COLO829 (cell line): ENCODE measurements around the gene MALRD1.

Experiments
- DNase-seq: peaks from one replicate; pipeline ENCODE4 v3.0.0; 2012; ENCODE audit warnings: low spot score

The MALRD1 gene

DNA sequence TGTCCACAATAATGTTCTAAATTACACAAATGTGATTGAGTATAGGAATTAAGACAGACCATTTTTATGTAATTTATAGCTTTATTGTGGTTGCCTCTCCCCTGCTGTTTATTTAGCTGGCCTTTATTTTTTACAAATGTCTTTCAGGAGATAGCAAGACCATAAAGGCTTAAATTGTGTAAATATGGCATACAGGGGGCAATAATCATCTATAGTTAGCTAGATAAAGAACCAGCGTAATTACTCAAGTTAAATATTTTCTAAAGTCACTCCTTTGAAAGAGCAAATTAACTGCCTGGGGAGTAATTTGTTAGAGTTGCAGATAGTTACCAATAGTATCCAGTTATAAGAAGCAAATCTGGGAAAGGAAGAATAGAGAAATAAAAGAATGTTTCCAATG lies at the start of gene MALRD1:
TSS of gene MALRD1 (plus strand) at position 313 of the 400 bp plus-strand sequence. CDS start 138 bp downstream, outside the sequence.
- DNase-seq, result no peak

- no peak for DNase-seq
Measured at GRCh38 chr10:19003341-19003740, 45.3 kb upstream of the MALRD1 start.

DNA sequence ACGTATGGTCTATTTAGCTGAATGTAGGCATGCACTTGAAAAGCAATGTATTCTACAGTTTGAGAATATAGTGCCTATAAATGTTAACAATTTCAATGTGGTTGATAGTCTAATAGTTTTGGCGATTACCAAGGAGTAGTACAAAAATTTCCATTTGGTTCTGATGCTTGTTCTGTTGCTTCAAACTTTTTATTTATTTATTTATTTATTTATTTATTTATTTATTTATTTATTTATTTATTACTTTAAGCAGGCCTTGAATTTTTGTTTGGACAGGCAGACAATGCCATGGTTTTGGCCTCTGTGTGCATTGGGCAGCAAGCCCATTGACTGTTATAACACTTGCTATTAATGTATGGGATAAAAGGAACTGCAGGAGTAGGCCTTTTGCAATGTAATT lies 36.5 kb upstream of the MALRD1 start:
- DNase-seq, result no peak

- DNase-seq, result no peak
Measured at GRCh38 chr10:19014034-19014433, 34.6 kb upstream of the MALRD1 start.

- no peak for DNase-seq
Measured at GRCh38 chr10:19014498-19014897, 34.1 kb upstream of the MALRD1 start.

DNA sequence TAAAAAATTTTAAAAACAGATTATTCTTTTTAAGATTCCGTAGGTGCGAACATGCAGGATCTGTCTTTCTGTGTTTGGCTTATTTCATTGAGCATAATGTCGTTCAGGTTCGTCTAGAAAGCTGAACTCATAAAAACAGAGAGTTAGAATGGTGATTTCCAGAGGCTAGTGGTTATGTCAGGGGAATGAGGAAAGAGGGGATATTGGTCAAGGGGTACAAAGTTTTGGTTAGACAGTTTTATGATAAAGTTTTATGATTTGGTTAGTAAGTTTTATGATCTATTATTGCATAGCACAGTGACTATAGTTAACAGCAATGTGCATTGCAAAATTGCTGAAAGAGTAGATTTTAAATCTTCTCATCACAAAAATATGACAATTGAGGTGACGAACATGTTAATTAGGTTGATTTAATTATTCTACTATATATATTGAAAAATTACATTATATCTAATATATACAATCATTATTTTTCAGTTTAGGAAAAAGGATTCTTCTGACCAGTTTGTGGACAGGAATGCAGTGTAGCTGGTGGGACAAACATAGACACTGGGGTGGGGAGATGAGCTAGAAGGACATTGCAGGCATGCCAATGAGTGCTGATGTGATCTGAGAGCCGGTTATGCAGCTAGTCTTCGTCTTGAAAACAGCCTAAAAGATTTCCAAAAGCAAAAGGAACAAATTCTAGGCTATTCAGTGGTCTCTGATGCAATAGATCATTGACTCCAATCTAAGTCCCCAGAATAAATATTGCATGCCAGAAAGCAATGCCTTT lies 31.3 kb upstream of the MALRD1 start:
- no peak for DNase-seq

DNA sequence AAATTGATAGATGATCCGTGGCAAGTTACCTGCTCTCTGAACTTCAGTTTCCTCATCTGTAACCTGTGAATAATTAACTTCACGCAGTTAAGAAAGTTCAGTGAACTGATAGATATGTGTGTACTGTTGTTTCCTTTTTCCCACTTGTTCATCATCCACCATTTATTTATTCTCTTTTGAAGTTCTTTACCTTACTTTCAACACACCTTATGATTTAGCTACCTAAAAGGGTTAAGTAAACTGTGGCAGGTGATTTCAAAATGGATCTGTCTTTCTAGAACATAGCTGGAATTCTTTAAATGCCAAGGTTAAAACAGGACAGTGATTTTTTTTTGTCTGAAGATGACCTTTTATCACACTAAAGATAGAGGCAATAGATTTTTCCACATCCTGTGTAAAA lies 27.4 kb upstream of the MALRD1 start:
- no peak for DNase-seq

- DNase-seq, result no peak
Measured at GRCh38 chr10:19024611-19025010, 24.0 kb upstream of the MALRD1 start.

DNA sequence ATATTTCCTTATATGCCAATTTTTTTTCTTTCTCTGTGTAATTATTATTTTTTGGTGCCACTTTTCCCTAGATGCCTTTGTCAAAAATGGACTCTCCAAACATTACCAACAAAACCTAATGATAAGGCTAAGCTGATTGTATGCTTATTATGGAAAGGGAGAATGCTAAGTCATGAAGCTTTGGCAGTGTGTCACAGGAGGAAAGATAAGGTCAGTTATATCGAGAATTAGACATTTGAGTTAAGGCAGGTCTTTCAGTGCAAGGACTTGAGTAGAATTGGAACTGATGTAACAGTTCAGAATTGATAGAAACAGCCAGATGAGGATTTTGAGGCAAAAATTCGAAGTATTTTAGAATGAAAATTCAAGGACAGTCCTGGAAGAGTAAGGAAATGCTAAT lies 16.8 kb upstream of the MALRD1 start:
- DNase-seq, result no peak

DNA sequence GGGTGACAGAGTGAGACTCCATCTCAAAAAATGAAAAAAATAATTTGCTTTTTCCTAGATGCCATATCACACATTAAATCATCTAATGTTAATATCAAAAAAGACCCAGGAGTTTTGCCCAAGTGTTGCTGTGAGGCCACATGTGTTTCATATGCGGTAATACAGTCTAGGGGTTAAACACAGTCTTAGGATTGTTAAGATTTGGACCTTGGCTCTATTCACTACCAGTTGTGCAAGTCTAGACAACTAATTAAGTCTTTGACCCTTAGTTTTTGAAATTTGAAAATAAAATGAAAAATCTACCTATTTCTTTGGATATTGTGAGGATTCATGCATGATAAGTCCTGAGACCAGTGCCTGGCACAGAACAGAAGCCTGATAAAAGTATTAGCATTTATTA lies 14.9 kb upstream of the MALRD1 start:
- DNase-seq, result no peak

DNA sequence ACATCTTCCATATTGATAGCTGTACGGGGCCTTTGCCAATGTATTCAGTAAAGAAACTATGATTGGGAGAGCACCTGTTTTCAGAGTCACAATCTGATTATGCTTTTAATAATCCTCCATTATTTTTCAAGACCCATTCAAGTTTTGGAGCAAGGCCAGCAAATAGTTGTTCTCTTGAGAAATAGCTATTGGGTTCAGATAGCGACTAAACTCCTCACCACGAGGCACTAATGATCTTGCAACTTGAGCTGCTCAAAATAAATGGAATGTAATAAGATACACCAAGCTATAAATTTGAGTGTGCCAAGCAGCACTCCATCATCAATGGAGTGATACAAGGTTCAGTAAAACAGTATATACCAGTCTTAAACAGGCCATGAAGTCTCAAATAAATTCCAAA lies 7.4 kb upstream of the MALRD1 start:
- no peak for DNase-seq

DNA sequence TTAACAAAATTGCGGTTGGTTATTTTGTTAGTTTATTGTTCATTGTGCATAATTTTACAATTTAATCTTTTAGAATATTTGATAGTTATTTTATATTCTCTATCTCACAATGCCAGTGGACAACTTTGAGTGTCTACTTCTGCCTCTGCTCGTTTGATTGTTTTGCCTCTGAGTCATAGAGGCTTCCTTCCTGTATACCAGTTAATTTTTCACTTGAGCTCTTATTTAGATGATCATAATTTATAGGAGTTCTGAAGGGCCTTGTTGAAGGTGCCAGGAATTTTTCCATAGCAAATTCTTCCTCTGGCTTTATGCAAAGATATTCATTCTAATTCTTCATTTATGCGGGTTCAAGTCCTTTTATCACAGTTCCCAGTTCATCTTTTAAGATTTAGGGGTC lies 5.2 kb upstream of the MALRD1 start:
- DNase-seq, result no peak

DNA sequence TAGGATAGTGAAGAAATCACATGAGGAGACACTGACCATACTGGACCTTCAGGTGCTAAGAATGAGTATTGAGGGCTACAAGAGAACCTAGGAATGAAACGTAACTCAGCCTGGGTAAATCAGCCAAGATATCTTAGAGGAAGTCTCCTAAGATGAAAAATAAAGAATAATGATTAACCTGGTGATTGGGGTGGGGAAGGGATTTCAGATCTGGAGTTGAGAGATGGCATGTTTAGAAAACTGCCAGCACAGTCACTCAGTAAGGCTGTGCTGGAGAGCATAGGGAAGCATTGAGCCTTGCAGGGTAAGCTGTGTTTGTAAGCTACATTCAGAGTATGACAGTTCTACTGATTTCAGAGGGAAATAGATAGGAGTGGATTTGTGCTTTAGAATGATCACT lies 1.9 kb upstream of the MALRD1 start:
- no peak for DNase-seq

DNA sequence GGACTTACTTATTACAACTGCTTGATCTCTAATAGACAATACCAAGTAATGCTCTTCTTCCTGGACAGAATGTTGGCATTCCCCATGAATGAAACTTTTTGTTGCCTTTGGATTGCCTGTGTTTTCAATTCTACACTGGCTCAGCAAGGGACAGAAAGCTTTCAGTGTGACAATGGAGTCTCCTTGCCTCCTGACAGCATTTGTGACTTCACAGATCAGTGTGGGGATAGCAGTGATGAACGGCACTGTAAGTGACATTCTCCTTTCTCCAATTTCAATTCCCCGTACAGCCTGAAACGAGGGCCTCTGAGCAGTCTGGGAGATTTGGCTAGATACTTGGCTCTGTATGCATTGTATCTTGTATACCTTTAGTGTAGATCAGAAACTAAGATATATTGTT lies 290 bp downstream of the MALRD1 start:
- DNase-seq, result no peak

GRCh38 chr10:19049567-19049966 lies 966 bp downstream of the MALRD1 start:
- no peak for DNase-seq

- DNase-seq, result no peak
Measured at GRCh38 chr10:19054289-19054835, 5.8 kb downstream of the MALRD1 start.

DNA sequence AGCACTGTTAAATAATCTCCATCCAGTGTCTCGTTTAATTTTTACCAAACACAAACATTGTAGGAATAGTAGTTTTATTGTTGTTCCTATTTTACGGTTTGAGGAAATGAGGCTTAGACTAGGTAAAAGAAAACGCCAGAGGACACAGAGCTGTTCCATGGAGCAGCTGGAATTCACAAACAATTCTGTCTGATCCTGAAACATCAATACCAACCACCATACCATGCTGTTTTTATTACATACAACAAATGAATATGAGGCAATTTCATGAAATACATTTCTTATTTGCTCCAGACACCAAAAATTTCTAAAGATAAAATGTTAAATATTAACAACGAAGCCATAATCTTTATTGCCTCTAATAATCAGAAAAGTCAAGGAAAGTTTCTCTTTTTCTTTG lies 9.4 kb downstream of the MALRD1 start:
- no peak for DNase-seq

GRCh38 chr10:19063986-19064385 lies 15.4 kb downstream of the MALRD1 start:
- DNase-seq, result no peak

- no peak for DNase-seq
Measured at GRCh38 chr10:19071946-19072345, 23.3 kb downstream of the MALRD1 start.

DNA sequence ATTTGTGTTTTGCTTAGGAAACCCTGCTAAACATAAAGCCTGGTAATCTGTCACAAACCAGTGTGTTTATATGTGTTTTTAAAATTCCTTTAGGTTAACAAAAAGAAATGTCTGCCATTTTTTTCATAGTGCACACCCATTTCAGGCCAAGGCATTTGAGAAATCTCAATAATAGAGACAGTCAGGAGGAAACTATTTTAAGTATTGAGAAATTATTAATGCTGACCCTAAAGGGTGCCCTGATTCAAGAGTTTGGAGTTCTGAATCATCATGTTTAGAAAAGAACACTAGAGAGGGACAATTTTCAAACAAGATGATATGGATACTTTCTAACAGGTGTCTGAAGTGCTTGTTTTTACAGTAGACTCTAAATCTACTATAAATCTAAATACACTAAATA lies 28.7 kb downstream of the MALRD1 start:
- no peak for DNase-seq

DNA sequence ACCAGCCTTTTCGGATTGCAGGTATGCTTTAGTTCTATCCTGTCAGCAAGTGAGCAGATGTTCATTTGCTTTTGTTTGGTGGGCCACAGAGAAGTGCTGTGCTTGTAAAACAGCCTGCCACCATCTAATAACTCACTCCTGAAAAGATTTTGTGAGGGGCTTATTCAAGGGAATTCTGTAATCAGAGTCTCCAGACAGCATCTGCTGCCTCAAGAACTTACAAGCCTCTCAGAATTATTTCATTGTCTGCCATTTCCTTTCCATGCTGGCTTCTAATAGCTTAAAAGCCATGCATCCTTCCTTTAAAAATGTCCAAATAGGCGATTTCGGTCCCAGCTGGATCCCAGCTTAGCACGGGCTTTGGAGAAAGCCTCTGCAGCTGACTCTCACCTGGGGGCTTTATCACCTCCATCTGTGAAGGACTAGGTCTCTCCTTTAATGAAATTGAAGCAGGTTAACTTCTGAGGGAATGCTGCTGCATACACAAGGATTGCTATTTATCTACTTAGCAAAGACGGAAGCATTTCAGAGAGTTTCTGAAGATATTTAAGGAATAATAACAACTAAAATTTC lies 48.0 kb downstream of the MALRD1 start:
- DNase-seq, result no peak

DNA sequence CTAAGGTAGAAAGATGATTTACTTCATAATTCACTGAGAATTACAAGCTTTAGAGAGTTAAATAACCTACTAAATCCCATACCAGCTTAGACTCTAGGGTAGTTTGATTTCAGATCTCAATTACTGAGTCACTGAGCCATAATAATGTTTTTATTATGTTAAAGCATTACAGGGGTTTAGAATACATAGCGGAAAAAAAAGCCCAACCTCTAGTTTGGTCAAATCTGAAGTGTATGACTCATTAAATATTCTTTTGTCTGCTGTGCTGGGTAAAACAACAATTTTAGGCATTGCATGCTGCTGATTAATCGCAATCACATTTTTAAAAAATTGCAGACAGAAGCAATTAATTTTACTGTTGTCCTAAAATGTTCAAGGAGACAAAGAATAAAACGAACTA lies 48.5 kb downstream of the MALRD1 start:
- no peak for DNase-seq

DNA sequence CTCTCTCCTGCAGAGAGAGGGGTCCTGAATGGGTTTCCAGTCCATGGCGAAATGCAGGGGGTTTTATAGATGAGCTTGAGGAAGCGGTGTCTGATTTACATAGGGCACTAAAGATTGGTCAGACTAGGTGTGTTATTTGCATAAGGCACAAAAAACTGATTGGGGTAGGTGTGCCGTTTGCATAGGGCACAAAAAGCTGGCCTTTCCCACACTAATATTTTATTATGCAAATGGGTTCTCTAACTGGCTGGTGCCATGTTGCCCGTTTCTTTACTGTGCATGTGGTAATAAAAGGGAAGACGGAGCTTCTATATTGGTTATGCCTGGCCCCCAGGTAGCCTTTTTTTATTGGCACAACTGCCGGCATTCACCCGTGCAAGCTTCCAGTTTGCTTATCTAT lies 50.2 kb downstream of the MALRD1 start:
- no peak for DNase-seq

DNA sequence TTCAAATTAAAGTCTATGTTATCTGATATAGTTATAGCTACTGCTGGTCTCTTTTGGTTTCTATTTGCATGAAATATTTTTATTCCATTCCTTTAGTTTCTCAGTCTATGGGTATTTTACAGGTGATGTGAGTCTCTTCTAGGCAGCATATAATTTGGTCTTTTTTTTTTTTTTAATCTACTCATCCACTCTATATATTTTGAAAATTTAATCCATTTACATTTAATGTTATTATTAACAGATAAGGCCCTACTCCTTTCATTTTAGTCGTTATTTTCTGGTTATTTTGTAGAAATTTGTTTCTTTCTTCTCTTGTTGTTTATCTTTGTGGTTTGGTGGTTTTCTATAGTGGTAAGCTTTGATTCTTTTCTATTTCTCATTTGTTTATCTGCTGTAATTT lies 58.8 kb downstream of the MALRD1 start:
- no peak for DNase-seq
